ENCODE results near the gene CYP27C1. TPM values are rescaled to one million over a fixed set of nuclear protein-coding genes. Genes with fewer than 3 reads are reported as not detected.

Gene CYP27C1, protein sequence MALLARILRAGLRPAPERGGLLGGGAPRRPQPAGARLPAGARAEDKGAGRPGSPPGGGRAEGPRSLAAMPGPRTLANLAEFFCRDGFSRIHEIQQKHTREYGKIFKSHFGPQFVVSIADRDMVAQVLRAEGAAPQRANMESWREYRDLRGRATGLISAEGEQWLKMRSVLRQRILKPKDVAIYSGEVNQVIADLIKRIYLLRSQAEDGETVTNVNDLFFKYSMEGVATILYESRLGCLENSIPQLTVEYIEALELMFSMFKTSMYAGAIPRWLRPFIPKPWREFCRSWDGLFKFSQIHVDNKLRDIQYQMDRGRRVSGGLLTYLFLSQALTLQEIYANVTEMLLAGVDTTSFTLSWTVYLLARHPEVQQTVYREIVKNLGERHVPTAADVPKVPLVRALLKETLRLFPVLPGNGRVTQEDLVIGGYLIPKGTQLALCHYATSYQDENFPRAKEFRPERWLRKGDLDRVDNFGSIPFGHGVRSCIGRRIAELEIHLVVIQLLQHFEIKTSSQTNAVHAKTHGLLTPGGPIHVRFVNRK
- total RNA-seq (2011; cell fraction: chromatin; rRNA removed; ENCODE audit: low replicate concordance) = not detected in 2 replicates
- total RNA-seq (2011; cell fraction: nucleolus; rRNA removed) = not detected in 2 replicates
- total RNA-seq (2011; cell fraction: nucleoplasm; rRNA removed) = not detected in 2 replicates
- not detected in 2 replicates for total RNA-seq (2014; rRNA removed)
- not detected in 2 replicates for total RNA-seq (2014; rRNA removed; fragmentation: Illumina TruSeq; extraction: Trizol)
- total RNA-seq (2015; rRNA removed; fragmentation: Illumina TruSeq; extraction: Trizol) = not detected in 2 replicates
- not detected in 2 replicates for total RNA-seq (2021)
- polyA plus RNA-seq (2011; rRNA removed) = not detected in 2 replicates
- not detected in 2 replicates for polyA plus RNA-seq (2011; cell fraction: cytosol; rRNA removed)
- not detected in 2 replicates for polyA plus RNA-seq (2011; cell fraction: nucleus; rRNA removed)
- not detected in 2 replicates for polyA plus RNA-seq (2012)
- polyA plus RNA-seq (2014; fragmentation: Illumina TruSeq; extraction: Trizol) = not detected in 2 replicates
- polyA plus RNA-seq (2014; fragmentation: Nextera tagmentation; extraction: Ambion mirVana) = not detected
- polyA plus RNA-seq (2014; rRNA removed) = not detected in 2 replicates
- not detected in 2 replicates for polyA minus RNA-seq (2011; rRNA and poly(A)+ RNA removed)
- not detected in 2 replicates for polyA minus RNA-seq (2011; cell fraction: cytosol; rRNA and poly(A)+ RNA removed)
- not detected in 2 replicates for polyA minus RNA-seq (2011; cell fraction: nucleus; rRNA and poly(A)+ RNA removed)
- Bru-seq, nascent RNA = percentile 8 among the genes with signal in this experiment
- percentile 5 among the genes with signal in this experiment for BruChase-seq, experiment 1, labeled RNA remaining after a 2-hour chase
- percentile 3 among the genes with signal in this experiment for BruChase-seq, experiment 2, labeled RNA remaining after a 6-hour chase
- long read RNA-seq, experiment 1 = 0 reads
- long read RNA-seq, experiment 2 = 0 reads
- long read RNA-seq, experiment 3 = 0 reads

DNA sequence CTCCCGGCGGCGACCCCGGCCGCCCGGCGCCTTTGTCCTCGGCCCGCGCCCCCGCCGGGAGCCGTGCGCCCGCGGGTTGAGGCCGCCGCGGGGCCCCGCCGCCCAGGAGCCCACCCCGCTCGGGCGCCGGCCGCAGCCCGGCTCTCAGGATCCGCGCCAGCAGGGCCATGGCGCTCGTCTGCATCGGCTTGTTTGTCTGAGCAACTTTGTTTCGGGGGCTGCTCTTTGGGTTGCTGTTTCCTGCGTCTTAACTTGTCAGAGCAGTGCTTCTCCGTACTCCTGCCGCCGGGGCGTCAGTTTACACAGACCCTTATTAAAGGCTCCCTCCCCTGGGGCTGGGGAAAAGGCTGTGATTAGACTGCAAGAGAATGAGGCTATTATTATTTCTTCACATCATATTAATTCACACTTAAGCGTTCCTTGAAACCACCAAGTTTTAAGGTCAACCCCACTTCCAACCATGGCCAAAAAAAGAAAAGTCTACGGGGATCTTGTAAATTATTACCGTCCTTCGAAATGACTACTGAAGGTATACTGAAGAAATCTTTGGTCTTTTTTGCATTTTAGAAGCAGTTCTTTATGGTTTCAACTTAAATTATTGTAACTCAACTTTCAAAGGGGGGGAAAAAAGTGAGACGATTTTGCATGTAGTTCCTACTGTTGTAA is at the start of gene CYP27C1:
Gene CYP27C1 (minus strand): TSS at position 198 of the 666 bp plus-strand sequence. CDS start 29 bp downstream, at position 169.
- FAIRE-seq = no peak
- Histone ChIP-seq H3K4me2 (ENCODE audit: insufficient read depth, low read length) (no peak within 1 kb of the TSS), H3K4me3 (no peak within 1 kb of the TSS), H3K79me2 (ENCODE audit: control insufficient read depth, insufficient read depth, low read length) (no peaks in the 10 kb centered on the region), H3K9ac (ENCODE audit: insufficient read depth in 1 of 2, low read depth in 2 of 2, low read length in 2 of 2) (no peak within 1 kb of the TSS), H2AFZ (ENCODE audit: low read depth, low read length) (no peak within 1 kb of the TSS), H3K27ac (ENCODE audit: extremely low read depth, low read depth, low read length) (no peak within 1 kb of the TSS), H3K4me1 (replicated peaks in 1 of 2; ENCODE audit: control insufficient read depth in 2 of 2, insufficient read depth in 2 of 2, low read length in 2 of 2) (peaks cover 0 to 9% of the 10 kb centered on the region in 2 experiments; a peak in 2 of 5 replicates), H3K36me3 (ENCODE audit: control insufficient read depth, insufficient read depth, low read length) (no peaks in the 10 kb centered on the region), H3K27me3 (ENCODE audit: control insufficient read depth in 2 of 2, insufficient read depth in 2 of 2, low read length in 2 of 2) (peaks cover 23 to 47% of the 10 kb centered on the region in 2 experiments), H4K20me1 (replicated peaks; ENCODE audit: control insufficient read depth, insufficient read depth, low read length) (no peaks in the 10 kb centered on the region), H3K9me1 (ENCODE audit: control insufficient read depth, insufficient read depth, low read length) (no peaks in the 10 kb centered on the region), H3K9me3 (replicated peaks; ENCODE audit: control insufficient read depth, insufficient read depth, low read depth, low read length) (no peaks in the 10 kb centered on the region)
- CTCF ChIA-PET (ENCODE audit: low intra/inter-chr PET ratio) = no interaction called here
- POLR2A ChIA-PET = interaction anchor here (0.7 kb wide), 1 partner anchor 189 kb away, joined by 3 read pairs; no protein-coding TSS in a partner anchor
- in situ Hi-C loops (cut with MboI) = no loop called here
- ATAC-seq = no peak
- BruUV-seq (replicated peaks) = no TSS peak
- intact Hi-C loops (cut with micrococcal nuclease) = no loop called here
- DNase-seq (ENCODE audit: extremely low read depth in 1 of 4, low spot score in 3 of 4) = no peak
- 27% methylated on average over 38 of the region's 43 CpGs for WGBS (ENCODE audit: insufficient coverage, low coverage, missing lambda C conversion rate)
- TF ChIP-seq, protein P1, sequence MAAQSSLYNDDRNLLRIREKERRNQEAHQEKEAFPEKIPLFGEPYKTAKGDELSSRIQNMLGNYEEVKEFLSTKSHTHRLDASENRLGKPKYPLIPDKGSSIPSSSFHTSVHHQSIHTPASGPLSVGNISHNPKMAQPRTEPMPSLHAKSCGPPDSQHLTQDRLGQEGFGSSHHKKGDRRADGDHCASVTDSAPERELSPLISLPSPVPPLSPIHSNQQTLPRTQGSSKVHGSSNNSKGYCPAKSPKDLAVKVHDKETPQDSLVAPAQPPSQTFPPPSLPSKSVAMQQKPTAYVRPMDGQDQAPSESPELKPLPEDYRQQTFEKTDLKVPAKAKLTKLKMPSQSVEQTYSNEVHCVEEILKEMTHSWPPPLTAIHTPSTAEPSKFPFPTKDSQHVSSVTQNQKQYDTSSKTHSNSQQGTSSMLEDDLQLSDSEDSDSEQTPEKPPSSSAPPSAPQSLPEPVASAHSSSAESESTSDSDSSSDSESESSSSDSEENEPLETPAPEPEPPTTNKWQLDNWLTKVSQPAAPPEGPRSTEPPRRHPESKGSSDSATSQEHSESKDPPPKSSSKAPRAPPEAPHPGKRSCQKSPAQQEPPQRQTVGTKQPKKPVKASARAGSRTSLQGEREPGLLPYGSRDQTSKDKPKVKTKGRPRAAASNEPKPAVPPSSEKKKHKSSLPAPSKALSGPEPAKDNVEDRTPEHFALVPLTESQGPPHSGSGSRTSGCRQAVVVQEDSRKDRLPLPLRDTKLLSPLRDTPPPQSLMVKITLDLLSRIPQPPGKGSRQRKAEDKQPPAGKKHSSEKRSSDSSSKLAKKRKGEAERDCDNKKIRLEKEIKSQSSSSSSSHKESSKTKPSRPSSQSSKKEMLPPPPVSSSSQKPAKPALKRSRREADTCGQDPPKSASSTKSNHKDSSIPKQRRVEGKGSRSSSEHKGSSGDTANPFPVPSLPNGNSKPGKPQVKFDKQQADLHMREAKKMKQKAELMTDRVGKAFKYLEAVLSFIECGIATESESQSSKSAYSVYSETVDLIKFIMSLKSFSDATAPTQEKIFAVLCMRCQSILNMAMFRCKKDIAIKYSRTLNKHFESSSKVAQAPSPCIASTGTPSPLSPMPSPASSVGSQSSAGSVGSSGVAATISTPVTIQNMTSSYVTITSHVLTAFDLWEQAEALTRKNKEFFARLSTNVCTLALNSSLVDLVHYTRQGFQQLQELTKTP (IDR thresholded peaks at IDR 0.05; ENCODE audit: low read depth in 1 of 2, partially characterized antibody in 2 of 2) = no peak
- TF ChIP-seq, protein P2, sequence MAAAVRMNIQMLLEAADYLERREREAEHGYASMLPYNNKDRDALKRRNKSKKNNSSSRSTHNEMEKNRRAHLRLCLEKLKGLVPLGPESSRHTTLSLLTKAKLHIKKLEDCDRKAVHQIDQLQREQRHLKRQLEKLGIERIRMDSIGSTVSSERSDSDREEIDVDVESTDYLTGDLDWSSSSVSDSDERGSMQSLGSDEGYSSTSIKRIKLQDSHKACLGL (CRISPR knock-in tag; IDR thresholded peaks at IDR 0.05; ENCODE audit: borderline replicate concordance, poor library complexity, severe bottlenecking) = no peak
- TF ChIP-seq PYGO2 (tag; IDR thresholded peaks at IDR 0.05) = no peak
- TF ChIP-seq POLR2B (IDR thresholded peaks at IDR 0.05; ENCODE audit: low read depth, partially characterized antibody) = no peak
- no peak for TF ChIP-seq XRCC5 (IDR thresholded peaks at IDR 0.05; ENCODE audit: low read depth, low read length)
- TF ChIP-seq ZNF444 (CRISPR knock-in tag; IDR thresholded peaks at IDR 0.05) = no peak
- TF ChIP-seq HDAC6 (IDR thresholded peaks at IDR 0.05; ENCODE audit: low read depth, low read length) = no peak
- TF ChIP-seq IRF1 (CRISPR knock-in tag; IDR thresholded peaks at IDR 0.05; ENCODE audit: borderline replicate concordance) = no peak
- TF ChIP-seq SREBF2 (CRISPR knock-in tag; IDR thresholded peaks at IDR 0.05) = no peak
- no peak for TF ChIP-seq HEY1 (CRISPR knock-in tag; IDR thresholded peaks at IDR 0.05; ENCODE audit: borderline replicate concordance)
